HG03354 (cell line): Measurements from ENCODE around the gene MDGA2.
"Not testable (repeated sequence)": the region's sequence is repeated elsewhere in the genome, so short reads cannot be mapped to it uniquely, and the experiment has no call there.

Experiments
- ATAC-seq: cut with Tn5 transposase; IDR thresholded peaks from one replicate; pipeline ENCODE4 v1.9.1; 2021; ENCODE audit warnings: mild to moderate bottlenecking; ENCODE audit not compliant: unreplicated experiment, poor library complexity, severe bottlenecking

The MDGA2 gene

DNA sequence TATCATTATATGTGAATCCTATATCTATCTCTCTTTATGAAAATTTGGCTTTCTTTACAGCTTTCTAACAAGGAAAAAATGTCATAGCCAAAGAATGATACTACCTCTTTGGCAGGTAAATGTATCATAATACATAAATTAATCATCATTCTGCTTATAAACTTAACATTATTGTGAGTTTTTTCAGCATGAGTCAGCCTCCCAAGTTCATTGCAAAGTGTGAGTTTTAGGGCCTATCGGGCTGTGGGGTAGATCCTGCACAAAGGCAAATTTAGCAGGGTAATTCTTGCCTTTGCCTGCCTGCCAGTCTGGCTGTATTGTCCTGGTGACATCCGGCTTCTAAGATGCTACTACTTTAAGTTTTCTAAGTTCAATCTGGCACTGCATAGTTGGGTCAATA, 412.6 kb downstream of the MDGA2 start:
- no peak for ATAC-seq

DNA sequence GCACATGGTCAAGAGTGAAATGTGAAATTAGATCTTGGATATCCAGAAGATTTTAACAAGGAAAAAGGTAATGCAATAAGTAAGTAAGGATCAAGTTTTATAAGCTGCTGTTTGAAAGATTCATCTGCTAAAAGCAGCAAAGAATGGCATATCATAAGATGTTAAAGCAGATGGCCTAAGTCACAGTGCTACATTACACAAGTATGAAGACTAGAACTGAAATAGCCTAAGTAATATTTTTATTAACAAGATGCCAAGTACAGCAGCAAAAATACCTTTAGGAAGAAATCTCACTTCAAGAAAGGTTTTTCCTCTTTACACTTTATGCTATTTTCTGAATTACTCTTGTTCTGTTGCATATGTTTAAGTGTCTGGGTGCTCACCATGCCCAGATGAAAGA, 414.1 kb downstream of the MDGA2 start:
- ATAC-seq: no peak

DNA sequence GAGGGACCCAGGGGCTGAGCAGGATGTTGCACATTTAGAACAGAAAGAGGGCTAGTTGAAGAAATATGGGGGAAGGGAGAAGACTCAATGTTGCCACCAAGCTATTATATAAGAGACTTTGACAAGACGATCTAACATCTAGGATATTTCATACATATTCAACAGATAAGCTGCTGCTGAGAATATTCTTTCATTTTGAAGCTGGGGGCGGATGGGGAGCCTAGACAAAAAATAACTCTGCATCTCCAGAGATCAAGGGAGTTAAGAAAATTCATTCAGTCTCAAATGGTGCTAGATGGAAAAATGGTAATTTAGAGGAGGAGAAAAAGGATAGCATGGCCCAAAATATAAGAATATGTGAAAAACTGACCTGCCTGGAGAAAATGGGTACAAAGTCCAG, 415.6 kb downstream of the MDGA2 start:
- no peak for ATAC-seq

DNA sequence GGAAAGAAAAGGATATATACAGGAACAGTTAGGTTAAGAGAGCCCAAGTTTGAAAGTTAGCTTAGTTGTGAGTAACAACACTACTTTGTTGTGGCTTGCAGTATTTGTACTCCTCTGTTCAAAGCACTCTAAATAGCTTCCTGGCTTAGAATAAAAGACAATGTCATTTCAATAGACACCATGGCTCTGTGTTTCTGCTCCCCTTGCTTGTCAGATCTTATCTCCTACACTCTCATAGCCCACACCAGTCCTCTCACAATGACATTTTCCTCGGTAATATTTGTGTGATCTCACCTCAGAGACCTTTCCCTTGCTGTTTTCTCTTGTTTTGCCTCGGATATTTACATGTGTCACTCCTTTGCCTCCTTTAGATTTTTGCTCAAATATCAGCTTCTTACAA, 418.4 kb downstream of the MDGA2 start:
- ATAC-seq: no peak

- ATAC-seq: no peak
Measured at GRCh38 chr14:47252802-47253201, 422.6 kb downstream of the MDGA2 start.

DNA sequence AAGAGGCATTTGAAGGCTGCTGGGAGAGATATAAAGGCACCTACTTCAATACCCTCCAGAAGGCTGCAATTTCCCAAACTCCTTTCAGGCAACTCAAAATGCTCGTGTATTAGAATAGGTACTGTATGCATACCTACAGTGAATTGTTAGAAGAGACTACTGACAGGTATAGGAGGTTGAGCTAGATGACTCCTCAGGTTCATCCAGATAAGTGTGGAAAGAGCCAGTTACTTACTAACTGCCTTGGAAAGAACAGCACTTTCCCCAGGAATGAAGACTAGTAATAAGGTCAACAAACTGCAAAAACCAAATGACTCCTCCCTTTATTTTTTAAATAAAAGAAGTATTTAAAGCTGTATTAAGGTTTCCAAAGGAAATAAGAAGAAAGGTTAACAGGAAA, 429.0 kb downstream of the MDGA2 start:
- ATAC-seq: no peak

GRCh38 chr14:47242579-47242978, 432.8 kb downstream of the MDGA2 start:
- ATAC-seq: not testable (repeated sequence)

GRCh38 chr14:47240748-47241437, 434.5 kb downstream of the MDGA2 start:
- no peak for ATAC-seq

DNA sequence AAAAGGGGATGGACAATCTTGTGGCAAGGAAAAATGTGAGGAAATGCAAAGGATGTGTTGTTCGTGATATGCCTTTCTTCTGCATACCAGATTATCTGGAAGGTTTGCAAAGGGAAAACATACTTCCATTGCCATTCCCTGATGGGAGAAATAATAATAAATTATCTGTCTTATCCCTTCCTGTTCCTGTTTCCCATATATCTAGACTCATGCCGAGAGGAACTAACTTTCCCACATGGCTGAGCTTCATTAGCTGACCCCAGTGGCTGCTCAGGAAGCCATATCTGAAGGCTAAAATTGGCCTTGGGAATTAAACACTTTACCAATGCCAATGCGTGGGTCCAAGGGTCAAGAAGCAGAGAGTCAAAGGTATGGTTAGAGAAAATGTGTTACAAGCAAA, 439.8 kb downstream of the MDGA2 start:
- ATAC-seq: no peak

DNA sequence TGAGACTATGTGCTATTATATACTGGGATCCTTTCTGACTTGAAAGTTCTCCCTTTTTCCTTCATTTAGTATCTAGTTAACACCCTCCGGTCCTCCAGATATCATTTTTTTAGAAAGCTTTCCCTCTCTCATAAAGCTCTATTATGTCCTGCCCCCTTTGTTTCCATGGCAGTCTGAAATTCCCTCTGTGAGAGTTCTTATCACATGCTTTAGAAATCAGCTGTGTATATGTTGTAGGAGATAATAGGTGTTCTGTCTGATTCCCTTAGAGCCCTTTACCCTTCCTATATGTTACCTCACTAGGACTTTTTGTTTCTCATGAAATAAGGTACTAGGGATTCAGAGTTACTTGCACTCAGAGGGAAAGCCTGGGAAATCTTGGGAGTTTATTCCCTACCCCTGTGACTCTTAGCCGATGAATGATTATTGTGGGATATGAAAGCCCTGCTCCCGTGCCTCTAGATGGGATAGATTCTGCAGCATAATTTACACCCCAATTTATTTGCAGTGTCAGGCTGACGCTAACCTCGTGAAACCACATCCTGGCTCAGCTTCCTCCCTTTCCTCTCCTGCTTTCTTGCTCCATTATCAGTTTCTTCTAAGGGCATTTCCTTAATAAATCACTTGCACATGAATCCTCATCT, 448.4 kb downstream of the MDGA2 start:
- no peak for ATAC-seq

DNA sequence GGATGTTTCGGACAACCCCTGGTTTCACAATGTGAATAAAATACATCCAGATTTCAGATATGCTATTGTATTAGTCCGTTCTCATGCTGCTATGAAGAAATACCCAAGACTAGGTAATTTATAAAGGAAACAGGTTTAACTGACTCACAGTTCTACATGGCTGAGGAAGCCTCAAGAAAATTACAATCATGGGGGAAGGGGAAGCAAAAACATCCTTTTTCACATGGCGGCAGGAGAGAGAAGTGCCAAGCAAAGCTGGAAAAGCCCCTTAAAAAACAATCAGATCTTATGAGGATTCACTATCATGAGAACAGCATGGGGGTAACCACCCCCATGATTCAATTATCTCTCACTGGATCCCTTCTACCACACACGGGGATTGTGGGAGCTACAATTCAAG, 451.7 kb downstream of the MDGA2 start:
- no peak for ATAC-seq

GRCh38 chr14:47220096-47220495, 455.3 kb downstream of the MDGA2 start:
- no peak for ATAC-seq

- ATAC-seq: no peak
Measured at GRCh38 chr14:47211263-47211662, 464.1 kb downstream of the MDGA2 start.

DNA sequence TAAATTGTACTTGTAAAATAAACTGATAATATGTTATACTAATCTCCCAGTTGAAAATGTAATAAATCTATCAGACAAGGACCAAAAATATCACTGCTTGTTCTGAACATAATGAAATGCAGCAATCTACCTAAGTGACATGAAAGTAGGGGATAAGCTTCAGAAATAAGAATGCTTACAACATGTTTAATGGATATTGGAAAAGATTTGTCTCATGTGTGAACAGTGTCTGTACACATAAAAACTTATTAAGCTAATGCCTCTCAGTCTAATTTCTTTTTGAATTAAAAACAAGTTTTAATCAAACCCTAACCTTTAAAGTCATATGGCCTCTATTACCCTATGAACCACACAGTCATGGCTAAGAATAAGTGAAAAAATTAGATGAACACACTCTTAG, 465.3 kb downstream of the MDGA2 start:
- ATAC-seq: no peak

DNA sequence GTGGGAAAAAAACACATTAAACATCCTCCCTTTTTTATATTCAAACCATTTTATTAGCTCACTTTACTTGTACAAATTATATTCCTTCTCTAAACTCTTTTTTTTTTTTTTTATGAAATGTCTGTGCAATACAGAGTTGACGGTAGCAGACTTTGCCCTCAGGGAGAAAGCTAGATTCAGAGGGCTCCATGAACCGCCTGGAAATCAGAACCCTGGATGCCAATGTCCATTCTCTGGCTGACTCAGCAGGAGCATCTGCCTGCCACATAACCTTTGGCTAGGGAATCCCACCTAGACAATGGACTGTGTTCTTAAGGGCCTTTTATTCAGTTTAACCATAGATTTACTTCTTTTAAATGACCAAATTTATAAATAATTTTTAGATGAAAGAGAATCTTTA, 467.0 kb downstream of the MDGA2 start:
- ATAC-seq: no peak

DNA sequence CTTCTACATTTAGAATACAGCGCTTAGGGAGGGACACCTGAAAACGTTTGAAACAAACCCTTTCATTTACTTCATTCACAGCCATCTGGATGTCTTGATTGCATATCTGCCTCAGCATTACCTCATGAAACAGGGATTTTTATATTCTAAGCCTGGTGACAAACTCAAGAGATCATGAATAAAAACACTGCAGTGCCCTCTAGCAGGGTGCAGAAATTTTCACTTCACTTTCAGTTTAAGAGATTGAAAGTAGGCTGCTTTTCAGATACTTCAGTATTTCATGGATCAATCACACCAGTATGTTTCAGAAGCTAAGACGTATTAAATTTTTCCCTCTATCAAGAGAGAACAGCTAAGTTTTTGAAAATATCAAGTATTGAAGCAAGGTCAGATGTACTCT, 467.8 kb downstream of the MDGA2 start:
- ATAC-seq: no peak

GRCh38 chr14:47200740-47201139, 474.7 kb downstream of the MDGA2 start:
- ATAC-seq: no peak

- ATAC-seq: no peak
Measured at GRCh38 chr14:47195582-47195981, 479.8 kb downstream of the MDGA2 start.

DNA sequence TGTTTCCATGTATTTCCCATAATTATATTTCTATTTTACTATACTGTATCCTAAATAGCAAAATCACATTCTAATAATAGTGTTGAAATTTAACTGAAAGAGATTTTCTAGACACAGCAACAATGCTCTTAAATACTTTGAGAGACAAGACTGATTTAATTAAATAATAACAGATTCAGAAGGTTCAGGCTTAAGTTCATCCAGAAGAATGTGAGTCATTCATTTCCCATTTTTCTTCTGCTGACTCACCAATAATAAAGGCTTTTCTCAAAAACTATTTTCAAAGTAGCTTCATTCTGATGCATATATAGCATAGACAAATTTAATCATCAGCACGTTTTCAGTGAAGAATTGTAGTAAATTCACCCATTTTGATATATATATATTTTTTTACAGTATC, 481.4 kb downstream of the MDGA2 start:
- ATAC-seq: no peak

GRCh38 chr14:47192203-47192602, 483.2 kb downstream of the MDGA2 start:
- ATAC-seq: not testable (repeated sequence)

- no peak for ATAC-seq
Measured at GRCh38 chr14:47191700-47192099, 483.7 kb downstream of the MDGA2 start.
